Loucy (cell line): ENCODE data around the gene STK36.

Experiments used
- EZH2phosphoT487 ChIP-seq: fragments of 200-600 bp; IDR thresholded peaks from 2 replicates; pipeline ENCODE4 v1.6.1; 2018; ENCODE audit warnings: antibody characterized with exemption, mild to moderate bottlenecking, moderate library complexity, borderline replicate concordance
- TF ChIP-seq, protein P1 (sequence below): fragments of 200-600 bp; sonication (generic); conservative IDR thresholded peaks from 2 replicates; pipeline ENCODE4 v1.5.1; 2014; ENCODE audit warnings: mild to moderate bottlenecking, antibody characterized with exemption, low read length

GRCh38 chr2:218720048-218721041 is 48.5 kb downstream of the STK36 start:
- TF ChIP-seq, protein P1, sequence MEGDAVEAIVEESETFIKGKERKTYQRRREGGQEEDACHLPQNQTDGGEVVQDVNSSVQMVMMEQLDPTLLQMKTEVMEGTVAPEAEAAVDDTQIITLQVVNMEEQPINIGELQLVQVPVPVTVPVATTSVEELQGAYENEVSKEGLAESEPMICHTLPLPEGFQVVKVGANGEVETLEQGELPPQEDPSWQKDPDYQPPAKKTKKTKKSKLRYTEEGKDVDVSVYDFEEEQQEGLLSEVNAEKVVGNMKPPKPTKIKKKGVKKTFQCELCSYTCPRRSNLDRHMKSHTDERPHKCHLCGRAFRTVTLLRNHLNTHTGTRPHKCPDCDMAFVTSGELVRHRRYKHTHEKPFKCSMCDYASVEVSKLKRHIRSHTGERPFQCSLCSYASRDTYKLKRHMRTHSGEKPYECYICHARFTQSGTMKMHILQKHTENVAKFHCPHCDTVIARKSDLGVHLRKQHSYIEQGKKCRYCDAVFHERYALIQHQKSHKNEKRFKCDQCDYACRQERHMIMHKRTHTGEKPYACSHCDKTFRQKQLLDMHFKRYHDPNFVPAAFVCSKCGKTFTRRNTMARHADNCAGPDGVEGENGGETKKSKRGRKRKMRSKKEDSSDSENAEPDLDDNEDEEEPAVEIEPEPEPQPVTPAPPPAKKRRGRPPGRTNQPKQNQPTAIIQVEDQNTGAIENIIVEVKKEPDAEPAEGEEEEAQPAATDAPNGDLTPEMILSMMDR, result no peak
- TF ChIP-seq EZH2phosphoT487, result no peak
